Stimulated activated CD4-positive, alpha-beta T cell treated with anti-CD3 and anti-CD28 coated beads, Interleukin-2, amount 100 ng/mL, for 4 hours (primary cell): ENCODE data around the gene A1CF.

Experiments used
- DNase-seq: peaks from one replicate; pipeline ENCODE4 v3.0.0-alpha.2; 2020; ENCODE audit warnings: low read depth

Gene A1CF

DNA sequence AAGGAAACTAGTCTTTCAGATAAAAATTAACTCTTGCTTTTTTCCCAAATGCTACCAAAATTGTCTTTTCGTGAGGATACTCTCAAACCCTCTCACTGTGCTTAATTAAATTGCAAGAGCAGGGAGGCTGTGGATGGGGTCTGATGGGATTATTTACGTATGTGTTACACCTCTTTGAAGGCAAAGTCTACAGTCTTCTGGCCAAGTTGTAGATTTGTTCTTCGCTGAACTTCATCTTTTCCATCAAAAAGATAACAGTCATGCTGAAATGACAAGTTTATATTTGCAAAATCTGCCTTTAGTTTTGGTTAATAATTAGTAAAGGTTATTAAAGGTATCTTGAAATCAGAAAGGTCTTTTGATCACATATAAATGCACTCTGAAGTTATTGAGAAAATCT lies 22.7 kb downstream of the A1CF start:
- DNase-seq: no peak

DNA sequence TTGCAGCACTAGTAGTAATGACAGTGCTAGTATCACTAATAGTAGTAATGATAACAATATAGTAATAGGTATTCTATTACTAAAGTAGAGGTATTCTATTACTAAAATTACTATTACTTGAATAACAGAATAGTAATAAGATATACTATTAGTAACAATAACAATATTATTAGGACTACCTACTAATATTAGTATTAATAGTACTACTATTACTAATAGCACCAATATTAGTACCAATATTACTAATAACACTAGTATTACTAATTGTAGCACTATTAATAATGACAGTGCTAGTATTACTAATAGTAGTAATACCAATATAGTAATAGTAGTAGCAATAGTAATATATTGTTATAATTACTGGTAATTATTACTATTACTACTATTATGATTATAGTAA lies 24.1 kb downstream of the A1CF start:
- DNase-seq: no peak

GRCh38 chr10:50857579-50857978 lies 27.8 kb downstream of the A1CF start:
- no peak for DNase-seq

DNA sequence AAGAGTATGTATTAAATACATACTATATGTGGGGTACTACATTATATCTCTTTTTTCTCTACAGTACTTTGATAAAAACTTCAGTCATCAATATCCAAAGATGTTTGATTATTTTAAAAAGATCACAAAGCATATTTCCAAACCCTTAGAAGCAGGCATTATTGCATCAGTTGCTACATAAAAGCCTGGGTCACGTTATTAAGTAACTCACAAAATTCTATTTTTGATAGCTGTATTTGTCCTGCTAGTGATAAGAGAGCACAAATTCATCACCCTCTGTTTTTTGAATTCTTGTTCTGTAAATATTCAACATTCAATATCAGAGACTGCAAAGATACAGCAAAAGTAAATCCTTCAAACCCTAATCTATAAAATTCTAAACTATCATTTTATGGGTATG lies 30.0 kb downstream of the A1CF start:
- DNase-seq: no peak

GRCh38 chr10:50855015-50855414 lies 30.4 kb downstream of the A1CF start:
- no peak for DNase-seq

DNA sequence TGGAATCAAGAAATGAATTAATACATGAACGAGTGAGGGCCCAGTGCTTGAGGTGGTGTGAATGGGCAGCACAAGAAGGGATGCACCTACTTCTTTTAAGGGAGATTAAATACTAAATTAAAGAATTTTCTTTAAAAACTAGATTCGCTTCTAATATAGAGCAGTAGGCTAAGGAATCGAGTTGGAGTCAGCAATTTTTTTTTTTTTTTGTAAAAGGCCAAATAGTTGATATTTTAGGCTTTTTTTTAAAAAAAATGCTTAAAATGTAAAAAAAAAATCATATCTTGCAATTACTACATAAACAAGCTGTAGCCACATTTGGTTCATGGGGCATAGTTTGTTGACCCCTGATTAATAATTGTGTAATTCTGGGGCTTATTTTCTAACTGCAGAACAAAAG lies 31.9 kb downstream of the A1CF start:
- DNase-seq: no peak

DNA sequence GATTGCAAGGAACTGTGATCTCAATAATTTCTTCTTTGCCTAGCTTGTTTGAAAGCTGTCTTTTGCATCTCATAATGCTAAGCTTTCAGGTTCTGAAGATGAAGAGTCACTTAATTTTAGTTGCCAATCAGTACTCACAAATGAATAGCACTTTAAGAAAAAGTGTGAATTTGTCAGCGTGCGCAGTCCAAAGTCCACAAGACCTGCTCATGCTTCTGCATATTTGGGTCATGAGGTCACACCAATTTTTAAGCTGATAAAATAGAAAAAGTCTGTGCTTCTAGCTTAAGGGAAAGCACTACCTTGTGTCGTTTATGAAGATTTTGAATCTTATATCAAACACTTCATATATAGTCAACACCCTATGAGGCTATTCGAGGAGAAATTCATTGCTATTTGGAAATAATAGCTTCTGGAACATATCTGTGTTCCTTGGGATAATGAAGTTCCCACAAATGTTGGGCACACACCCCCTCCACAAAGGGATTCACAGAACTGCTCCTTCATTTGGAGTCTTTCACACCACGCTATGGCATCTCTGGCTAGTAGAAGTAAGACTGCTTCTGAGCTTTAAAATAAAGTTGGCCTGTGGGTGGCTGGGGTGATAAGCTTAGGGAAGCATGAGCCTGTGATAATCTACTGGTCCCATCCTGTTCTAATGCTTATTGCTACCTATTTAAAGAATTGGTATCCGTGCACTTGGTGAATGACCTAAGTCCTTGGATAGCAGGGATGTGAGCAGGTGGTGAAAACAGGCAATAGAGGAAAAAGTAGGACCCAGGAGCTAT lies 33.3 kb downstream of the A1CF start:
- DNase-seq: no peak

- no peak for DNase-seq
Measured at GRCh38 chr10:50850578-50851230, 34.7 kb downstream of the A1CF start.

- no peak for DNase-seq
Measured at GRCh38 chr10:50846753-50847152, 38.7 kb downstream of the A1CF start.

DNA sequence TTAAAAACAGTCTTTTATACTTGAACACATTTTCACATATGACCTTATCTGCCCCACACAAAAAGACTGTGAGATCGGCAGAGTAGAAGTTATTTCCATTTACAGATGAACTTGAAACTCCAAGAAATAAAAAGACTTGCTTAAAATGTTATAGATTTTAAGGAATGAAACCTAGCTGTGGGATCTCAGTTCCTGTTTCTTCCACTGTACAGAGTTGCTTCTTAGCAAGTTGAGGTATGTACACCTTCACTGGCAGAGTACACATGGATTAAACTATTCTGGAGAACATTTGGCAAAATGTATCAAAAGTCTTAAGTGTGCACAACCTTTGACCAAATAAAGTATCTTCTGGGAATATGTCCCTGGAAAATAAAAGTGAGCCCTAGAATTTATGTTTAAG lies 48.3 kb downstream of the A1CF start:
- DNase-seq: no peak

DNA sequence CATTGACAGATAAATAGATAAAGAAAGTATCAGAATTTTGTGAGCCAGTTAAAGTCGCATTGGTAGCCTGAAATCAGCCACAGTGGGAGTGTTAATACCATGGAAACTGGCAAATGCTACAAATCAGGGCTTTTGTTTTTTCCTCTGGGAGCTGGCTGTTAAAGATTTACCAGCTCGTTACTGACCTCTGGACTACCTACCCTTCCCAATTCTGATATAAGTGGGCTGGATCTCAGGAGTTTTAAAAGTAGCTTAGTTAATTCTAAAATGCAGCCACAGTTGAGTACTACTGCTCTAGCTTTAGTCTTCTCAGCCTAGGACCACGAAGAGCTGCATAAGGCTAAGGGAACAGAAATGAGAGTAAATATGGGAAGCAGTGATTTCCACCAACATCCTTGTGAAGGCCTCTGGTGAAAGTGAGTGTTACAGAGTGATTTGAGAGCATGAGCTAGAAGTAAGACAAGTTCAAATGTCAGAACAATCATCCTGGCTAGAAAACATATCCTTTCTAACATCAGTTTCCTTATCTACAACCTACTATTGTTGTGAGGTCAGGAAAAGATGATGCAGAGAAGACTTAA lies 53.2 kb downstream of the A1CF start:
- DNase-seq: no peak

- DNase-seq: no peak
Measured at GRCh38 chr10:50830066-50830465, 55.4 kb downstream of the A1CF start.

GRCh38 chr10:50824782-50825181 lies 60.6 kb downstream of the A1CF start:
- no peak for DNase-seq

DNA sequence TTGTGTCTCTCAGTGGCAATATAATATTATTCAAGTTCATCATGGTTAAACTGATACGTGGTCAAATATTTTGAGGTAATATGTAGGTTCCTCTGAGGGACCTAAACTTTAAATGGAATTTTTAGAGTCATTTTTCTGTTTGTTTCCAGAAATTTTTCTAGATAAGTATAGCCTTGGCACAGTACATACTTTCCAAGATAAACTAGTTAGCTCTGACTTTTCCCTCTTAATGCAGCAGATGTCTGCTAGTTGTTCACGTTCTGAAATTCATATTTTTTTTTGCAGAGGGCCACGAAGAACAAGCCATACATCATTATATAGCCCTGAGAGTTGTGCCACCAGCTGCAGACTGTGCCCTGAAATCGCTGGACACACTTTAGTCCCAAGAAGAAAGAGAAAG lies 61.6 kb downstream of the A1CF start:
- no peak for DNase-seq

- no peak for DNase-seq
Measured at GRCh38 chr10:50809596-50809995, 75.8 kb downstream of the A1CF start.

DNA sequence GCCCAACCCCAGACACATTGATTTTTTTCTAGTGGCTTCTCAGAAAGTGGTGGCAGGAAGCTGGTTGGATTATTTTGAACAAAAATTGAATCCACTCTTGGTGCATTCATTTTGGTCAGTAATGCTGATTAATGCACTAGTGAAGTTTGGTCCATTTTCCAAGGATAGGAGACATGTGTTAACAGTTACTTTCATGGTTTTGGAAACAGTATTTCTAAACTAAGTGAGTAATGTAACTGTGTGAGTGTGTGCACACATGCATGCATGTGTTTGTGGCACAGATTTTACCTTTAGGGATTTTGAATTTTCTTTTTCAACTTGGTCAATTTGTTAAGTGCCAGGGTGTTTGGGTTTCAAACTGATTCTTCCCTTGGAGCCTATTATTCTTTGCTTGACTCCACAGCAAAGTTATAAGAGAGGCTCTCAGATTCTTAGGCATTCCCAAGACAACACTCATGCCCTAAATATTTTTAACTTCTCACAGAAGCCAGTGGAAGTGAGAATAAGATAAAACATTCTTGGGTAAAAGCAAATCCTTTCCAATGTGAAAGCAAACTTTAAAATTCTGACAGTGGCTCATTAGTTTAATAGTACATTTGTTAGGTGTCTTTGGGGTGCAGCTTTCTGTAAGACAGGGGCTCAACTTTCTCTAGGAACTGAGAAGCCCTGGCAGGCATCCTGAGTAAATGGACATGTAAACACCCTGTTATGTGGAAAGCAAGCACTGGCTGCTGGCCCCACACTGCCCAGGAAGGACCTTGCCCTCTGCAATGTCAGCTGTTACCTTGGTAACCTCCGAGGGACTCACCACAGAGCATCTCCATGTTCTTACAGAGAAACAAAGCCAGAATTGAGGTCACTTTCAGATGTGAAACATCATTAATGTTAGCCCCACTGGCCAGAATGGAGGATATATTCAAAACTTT lies 77.3 kb downstream of the A1CF start:
- no peak for DNase-seq

- DNase-seq: no peak
Measured at GRCh38 chr10:50805981-50806622, 79.3 kb downstream of the A1CF start.

GRCh38 chr10:50799595-50799994 lies 85.8 kb downstream of the A1CF start:
- no peak for DNase-seq

GRCh38 chr10:50798297-50798696 lies 87.1 kb downstream of the A1CF start:
- no peak for DNase-seq

GRCh38 chr10:50796693-50797092 lies 88.7 kb downstream of the A1CF start:
- no peak for DNase-seq

DNA sequence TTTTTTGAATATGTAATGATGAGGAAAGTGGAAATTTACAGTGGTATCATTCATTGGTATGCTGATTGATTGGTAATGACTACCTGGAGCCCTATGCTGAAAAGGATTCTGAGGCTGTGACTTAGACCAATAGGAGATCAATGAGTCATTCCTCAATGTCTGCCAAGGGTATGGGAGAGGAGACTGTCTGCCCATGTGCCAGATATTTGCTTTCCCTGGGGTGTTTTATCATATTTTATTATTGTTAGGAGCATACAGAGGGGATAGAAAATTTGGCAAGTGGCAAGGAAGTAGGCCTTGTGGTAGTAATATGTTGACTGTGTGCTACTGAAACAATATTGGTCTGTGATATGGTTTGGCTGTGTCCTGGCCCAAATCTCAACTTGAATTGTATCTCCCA lies 90.9 kb downstream of the A1CF start:
- DNase-seq: no peak
